ENCODE data around the gene CHMP3. TPM values are rescaled to one million over a fixed set of nuclear protein-coding genes. Genes with fewer than 3 reads are reported as not detected.

Gene CHMP3
- polyA plus RNA-seq, 1 donor from 2014 or later, result 31.8 TPM

DNA sequence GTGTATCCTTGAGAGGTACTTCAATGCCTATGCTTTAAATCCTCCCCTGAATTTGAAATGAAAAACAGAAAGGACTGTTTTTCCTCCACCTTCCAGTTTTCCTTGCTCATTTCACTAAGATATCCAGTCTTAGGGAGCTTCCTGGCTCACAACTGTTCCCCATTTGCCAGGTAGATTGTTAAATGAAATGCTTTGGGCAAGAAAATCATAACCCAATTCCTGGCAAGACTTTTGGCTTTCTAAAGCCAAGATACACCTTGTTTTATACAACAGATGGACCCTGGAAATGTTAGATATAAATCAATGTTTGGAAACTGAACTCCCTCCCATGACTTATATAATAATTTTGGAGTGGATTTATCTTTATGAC, 3.6 kb upstream of the CHMP3 start:
- H3K4me3 ChIP-seq (ENCODE audit: low read length), result no peak overlapping the region
- no peak overlapping the region for H2AFZ ChIP-seq (ENCODE audit: low read depth, low read length)
- no peaks in the 10 kb centered on the region for H3K9me2 ChIP-seq (ENCODE audit: insufficient read depth, low read length)
- H4K20me1 ChIP-seq (ENCODE audit: insufficient read depth), result no peaks in the 10 kb centered on the region
- no peaks in the 10 kb centered on the region for H3K27me3 ChIP-seq (ENCODE audit: insufficient read depth, low read depth, low read length)
- no peaks in the 10 kb centered on the region for H3K9me3 ChIP-seq (ENCODE audit: low read length)
- no peak overlapping the region for H3K27ac ChIP-seq (ENCODE audit: low read length)
- no peak overlapping the region for H3K9ac ChIP-seq (ENCODE audit: low read length)
- no peak for TF ChIP-seq TAF1 (IDR thresholded peaks at IDR 0.05; ENCODE audit: low read depth)
- TF ChIP-seq, protein P1, sequence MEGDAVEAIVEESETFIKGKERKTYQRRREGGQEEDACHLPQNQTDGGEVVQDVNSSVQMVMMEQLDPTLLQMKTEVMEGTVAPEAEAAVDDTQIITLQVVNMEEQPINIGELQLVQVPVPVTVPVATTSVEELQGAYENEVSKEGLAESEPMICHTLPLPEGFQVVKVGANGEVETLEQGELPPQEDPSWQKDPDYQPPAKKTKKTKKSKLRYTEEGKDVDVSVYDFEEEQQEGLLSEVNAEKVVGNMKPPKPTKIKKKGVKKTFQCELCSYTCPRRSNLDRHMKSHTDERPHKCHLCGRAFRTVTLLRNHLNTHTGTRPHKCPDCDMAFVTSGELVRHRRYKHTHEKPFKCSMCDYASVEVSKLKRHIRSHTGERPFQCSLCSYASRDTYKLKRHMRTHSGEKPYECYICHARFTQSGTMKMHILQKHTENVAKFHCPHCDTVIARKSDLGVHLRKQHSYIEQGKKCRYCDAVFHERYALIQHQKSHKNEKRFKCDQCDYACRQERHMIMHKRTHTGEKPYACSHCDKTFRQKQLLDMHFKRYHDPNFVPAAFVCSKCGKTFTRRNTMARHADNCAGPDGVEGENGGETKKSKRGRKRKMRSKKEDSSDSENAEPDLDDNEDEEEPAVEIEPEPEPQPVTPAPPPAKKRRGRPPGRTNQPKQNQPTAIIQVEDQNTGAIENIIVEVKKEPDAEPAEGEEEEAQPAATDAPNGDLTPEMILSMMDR (IDR thresholded peaks at IDR 0.05; ENCODE audit: poor library complexity, severe bottlenecking), result no peak
- H3K36me3 ChIP-seq (ENCODE audit: insufficient read depth, low read length), result no peaks in the 10 kb centered on the region
- H3K4me2 ChIP-seq (ENCODE audit: low read length), result no peak overlapping the region
- no peaks in the 10 kb centered on the region for H3F3A ChIP-seq (ENCODE audit: insufficient read depth, low read length, poor library complexity, severe bottlenecking)
- peaks cover 8% of the 10 kb centered on the region for H3K79me2 ChIP-seq (replicated peaks; ENCODE audit: insufficient read depth, low read length)

DNA sequence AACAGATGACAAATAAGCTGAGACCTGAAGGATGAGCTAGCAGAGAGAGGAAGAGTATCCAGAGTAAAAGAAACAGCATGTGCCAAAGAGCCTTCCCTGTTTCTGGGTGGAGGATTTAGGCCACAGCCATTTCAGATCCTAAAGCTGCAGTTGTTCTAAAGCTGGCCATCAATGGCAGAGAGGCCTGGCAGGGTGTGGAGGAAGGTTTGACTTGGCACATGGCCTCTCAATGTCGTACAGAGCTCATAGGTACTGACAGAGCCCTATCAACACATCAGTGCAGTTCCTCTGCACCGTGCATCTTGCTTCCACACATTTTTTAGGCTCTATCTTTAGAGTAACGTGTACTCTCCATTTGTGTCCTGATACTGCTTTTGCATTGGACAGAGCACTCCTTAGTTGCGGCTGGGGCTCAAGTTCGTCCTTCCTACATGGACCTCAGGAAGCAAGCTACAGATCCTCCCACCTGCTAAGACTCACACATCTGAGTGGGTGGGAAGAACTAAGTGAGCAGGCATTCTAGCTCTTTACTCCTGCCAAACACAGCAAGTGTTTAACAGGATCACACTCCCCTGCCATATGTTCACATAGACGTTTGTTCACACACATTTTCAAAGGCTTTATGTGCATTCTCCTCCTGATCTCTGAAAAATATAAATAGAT, 3.0 kb upstream of the CHMP3 start:
- no peak overlapping the region for H3K27ac ChIP-seq (ENCODE audit: low read length)
- TF ChIP-seq, protein P1 (IDR thresholded peaks at IDR 0.05; ENCODE audit: poor library complexity, severe bottlenecking), result no peak
- TF ChIP-seq, protein P2, sequence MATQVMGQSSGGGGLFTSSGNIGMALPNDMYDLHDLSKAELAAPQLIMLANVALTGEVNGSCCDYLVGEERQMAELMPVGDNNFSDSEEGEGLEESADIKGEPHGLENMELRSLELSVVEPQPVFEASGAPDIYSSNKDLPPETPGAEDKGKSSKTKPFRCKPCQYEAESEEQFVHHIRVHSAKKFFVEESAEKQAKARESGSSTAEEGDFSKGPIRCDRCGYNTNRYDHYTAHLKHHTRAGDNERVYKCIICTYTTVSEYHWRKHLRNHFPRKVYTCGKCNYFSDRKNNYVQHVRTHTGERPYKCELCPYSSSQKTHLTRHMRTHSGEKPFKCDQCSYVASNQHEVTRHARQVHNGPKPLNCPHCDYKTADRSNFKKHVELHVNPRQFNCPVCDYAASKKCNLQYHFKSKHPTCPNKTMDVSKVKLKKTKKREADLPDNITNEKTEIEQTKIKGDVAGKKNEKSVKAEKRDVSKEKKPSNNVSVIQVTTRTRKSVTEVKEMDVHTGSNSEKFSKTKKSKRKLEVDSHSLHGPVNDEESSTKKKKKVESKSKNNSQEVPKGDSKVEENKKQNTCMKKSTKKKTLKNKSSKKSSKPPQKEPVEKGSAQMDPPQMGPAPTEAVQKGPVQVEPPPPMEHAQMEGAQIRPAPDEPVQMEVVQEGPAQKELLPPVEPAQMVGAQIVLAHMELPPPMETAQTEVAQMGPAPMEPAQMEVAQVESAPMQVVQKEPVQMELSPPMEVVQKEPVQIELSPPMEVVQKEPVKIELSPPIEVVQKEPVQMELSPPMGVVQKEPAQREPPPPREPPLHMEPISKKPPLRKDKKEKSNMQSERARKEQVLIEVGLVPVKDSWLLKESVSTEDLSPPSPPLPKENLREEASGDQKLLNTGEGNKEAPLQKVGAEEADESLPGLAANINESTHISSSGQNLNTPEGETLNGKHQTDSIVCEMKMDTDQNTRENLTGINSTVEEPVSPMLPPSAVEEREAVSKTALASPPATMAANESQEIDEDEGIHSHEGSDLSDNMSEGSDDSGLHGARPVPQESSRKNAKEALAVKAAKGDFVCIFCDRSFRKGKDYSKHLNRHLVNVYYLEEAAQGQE (IDR thresholded peaks at IDR 0.05; ENCODE audit: borderline replicate concordance), result no peak
- TF ChIP-seq EZH2 (IDR thresholded peaks at IDR 0.05; ENCODE audit: borderline replicate concordance, insufficient read depth, low read length, poor library complexity, severe bottlenecking), result no peak
- no peak for TF ChIP-seq TAF1 (IDR thresholded peaks at IDR 0.05; ENCODE audit: low read depth)
- no peak for TF ChIP-seq MXI1 (conservative IDR thresholded peaks at IDR 0.05; ENCODE audit: poor library complexity, severe bottlenecking)
- TF ChIP-seq EP300 (conservative IDR thresholded peaks at IDR 0.05; ENCODE audit: poor library complexity, severe bottlenecking), result no peak
- TF ChIP-seq SMC3 (conservative IDR thresholded peaks at IDR 0.05; ENCODE audit: poor library complexity), result no peak
- no peak for TF ChIP-seq RAD21 (conservative IDR thresholded peaks at IDR 0.05)
- TF ChIP-seq POLR2AphosphoS5 (IDR thresholded peaks at IDR 0.05), result no peak

More for the DNA sequence above, 3.0 kb upstream of the CHMP3 start:
- H4K20me1 ChIP-seq (ENCODE audit: insufficient read depth), result no peaks in the 10 kb centered on the region
- H2AFZ ChIP-seq (ENCODE audit: low read depth, low read length), result no peak overlapping the region
- H3K4me2 ChIP-seq (ENCODE audit: low read length), result no peak overlapping the region
- no peaks in the 10 kb centered on the region for H3K27me3 ChIP-seq (ENCODE audit: insufficient read depth, low read depth, low read length)
- H3K79me2 ChIP-seq (replicated peaks; ENCODE audit: insufficient read depth, low read length), result peaks cover 13% of the 10 kb centered on the region
- no peaks in the 10 kb centered on the region for H3F3A ChIP-seq (ENCODE audit: insufficient read depth, low read length, poor library complexity, severe bottlenecking)
- H3K36me3 ChIP-seq (ENCODE audit: insufficient read depth, low read length), result no peaks in the 10 kb centered on the region
- H3K9me2 ChIP-seq (ENCODE audit: insufficient read depth, low read length), result no peaks in the 10 kb centered on the region
- no peak overlapping the region for H3K4me3 ChIP-seq (ENCODE audit: low read length)
- H3K9me3 ChIP-seq (ENCODE audit: low read length), result no peaks in the 10 kb centered on the region
- no peak overlapping the region for H3K9ac ChIP-seq (ENCODE audit: low read length)

Data from neural cell (in vitro differentiated cells).